ENCODE results near the gene JADE3. TPM values are rescaled to one million over a fixed set of nuclear protein-coding genes. Genes with fewer than 3 reads are reported as not detected.

Gene JADE3
- polyA plus RNA-seq, 3 donors = 23.0 to 27.2 (median 24.3) TPM

DNA sequence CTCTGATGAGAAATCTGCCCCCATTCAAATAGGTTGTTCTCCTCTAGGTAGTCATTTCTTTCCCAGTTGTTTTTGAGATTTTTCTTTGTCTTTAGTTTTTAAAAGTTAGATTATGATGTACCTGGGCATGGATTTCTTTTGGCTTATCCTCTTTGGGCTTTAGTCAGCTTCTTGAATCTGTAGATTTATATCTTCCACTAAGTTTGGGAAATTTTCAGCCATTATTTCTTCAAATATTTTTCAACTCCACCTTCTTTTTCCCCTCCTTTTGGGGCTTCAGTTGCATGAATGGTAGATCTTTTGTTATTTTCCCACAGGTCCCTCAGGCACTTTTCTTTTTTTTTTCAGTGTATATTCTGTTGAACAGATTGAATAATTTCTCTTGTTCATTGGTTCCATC is 77.3 kb downstream of the JADE3 start:
- no peak for DNase-seq

- no peak for DNase-seq
Measured at GRCh38 chrX:46991664-46992063, 79.4 kb downstream of the JADE3 start.

GRCh38 chrX:46992070-46992469 is 79.8 kb downstream of the JADE3 start:
- no peak for DNase-seq

DNA sequence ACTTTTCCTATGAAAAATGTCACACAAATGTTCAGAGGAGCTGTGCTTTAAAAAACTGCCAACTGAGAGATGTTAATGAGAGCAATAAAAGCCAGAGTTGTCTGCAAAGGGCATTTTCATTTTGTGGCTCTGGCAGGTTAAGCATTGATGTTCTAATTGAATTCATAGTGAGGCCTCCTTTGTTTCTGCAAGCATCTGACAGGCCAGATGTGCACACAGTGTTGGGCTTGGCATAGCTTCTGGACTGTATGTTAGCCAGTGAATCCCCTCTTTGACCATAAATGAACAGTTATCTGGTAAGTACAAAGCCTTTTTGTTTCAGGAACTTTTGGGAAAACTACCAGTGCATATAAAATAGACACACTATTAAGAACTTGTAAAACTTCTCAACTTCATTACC is 81.9 kb downstream of the JADE3 start:
- no peak for DNase-seq

GRCh38 chrX:47012131-47012530 is 99.9 kb downstream of the JADE3 start:
- DNase-seq = no peak

- DNase-seq = no peak
Measured at GRCh38 chrX:47026198-47026597, 114.0 kb downstream of the JADE3 start.

DNA sequence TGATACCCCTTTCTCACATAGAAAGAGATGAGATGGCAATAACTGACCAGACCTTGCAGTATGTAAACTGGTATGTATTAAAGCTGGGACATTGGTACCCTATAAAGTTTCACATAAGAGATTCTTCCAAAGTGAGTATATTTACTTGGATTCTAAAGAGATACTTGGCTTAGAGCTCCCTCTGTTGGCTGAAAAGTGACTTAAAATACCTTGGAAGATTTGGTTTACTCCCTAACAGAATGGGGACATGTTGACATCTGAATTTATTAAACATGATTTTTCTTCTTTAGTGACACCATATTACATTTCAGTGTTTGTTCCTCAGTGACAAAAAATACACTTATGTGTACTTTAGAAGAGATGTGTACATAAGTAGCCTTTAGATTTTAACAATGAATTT is 118.1 kb downstream of the JADE3 start:
- DNase-seq = peak; percentile 65

DNA sequence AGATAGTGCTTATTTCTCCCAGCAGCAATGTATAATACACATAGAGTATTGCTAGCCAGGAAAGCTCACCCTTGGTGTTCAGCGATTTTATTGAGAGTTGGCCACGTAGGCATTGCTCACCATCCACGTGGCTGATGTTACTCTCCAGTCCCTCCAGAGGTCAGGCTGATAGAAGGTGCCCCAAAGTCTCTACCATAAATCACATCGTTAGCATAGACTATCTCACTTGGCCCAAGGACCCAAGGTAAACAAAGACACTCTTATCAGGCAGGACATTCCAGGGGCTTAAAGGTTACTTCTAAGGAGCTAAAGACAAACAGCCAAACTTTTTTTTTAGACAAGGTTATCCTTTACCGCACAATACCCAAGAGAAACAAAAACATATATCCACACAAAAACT is 135.8 kb downstream of the JADE3 start:
- DNase-seq = no peak

- no peak for DNase-seq
Measured at GRCh38 chrX:47059142-47059874, 147.1 kb downstream of the JADE3 start.

DNA sequence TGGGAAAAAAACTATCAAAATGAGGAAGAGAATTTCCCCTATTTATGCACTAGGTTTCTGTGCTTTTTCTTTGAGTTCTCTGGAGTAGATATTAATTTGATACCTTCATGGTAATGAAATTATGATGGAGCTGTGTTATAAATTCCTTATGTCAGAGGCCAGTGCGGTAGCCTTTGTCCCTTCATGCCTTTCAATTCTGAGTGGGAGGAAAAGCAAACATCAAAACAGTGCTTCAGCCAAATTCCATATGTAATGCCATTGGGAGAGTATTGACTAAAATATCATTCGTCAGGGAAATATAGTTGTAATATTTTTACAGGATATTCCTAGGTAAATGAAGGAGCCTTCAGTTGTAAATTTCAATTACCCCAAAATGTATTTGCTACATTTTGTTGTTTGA is 148.5 kb downstream of the JADE3 start:
- DNase-seq = no peak

- no peak for DNase-seq
Measured at GRCh38 chrX:47061238-47061919, 149.2 kb downstream of the JADE3 start.

- no peak for DNase-seq
Measured at GRCh38 chrX:47063179-47063578, 151.0 kb downstream of the JADE3 start.

GRCh38 chrX:47068214-47068613 is 156.0 kb downstream of the JADE3 start:
- no peak for DNase-seq

- DNase-seq = no peak
Measured at GRCh38 chrX:47068720-47069119, 156.5 kb downstream of the JADE3 start.

- no peak for DNase-seq
Measured at GRCh38 chrX:47078129-47079043, 166.2 kb downstream of the JADE3 start, which contains the start of gene RGN. Gene RGN (plus strand): TSS chrX:47078443. CDS start chrX:47081145, 2,702 bp downstream.

DNA sequence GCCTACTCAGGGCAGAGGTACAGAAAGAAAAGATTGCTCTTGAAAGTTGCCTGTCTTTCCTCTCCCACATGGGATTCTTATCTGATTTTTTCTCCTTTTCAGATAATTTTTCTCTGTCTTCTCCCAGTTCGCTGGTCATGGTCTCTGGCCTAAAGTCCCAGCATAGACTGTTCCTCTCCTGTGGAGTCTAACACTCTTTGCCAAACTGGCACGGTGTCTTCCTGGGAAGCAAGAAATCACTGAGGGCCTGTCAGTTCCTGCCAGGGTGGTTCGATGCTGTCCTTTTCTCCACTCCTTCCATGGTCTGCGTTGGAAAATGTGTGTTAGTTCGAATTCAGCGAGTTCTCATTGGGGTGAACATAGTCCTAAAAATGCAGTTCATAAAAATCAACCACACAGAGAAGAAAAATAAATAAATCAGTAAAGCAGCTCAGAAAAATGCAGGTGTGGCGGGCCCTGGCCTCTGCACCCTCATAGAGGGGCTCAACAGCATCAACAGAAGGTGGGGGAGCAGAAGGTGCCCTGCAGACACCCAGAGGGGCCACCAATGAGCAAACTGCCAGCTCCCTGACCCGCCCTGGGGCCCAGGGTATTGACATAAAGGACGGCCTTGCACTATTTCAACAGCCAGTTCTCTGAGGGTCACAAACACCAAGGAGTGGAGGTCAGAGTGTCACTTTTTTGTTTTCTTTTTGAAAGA is 168.1 kb downstream of the JADE3 start:
- no peak for DNase-seq

DNA sequence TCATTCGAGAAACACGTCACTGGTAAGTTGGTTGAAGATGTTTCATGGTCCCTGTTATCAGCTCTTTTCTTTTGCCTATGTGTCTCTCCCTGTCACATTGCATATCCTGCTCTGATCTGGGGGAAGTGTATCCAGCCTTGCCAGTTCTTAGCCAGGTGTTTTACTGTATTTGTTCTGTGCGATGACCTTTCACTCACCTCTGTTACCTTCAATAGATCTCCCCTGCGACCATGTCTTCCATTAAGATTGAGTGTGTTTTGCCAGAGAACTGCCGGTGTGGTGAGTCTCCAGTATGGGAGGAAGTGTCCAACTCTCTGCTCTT is 168.7 kb downstream of the JADE3 start:
- no peak for DNase-seq

GRCh38 chrX:47091149-47091775 is 179.0 kb downstream of the JADE3 start:
- no peak for DNase-seq

DNA sequence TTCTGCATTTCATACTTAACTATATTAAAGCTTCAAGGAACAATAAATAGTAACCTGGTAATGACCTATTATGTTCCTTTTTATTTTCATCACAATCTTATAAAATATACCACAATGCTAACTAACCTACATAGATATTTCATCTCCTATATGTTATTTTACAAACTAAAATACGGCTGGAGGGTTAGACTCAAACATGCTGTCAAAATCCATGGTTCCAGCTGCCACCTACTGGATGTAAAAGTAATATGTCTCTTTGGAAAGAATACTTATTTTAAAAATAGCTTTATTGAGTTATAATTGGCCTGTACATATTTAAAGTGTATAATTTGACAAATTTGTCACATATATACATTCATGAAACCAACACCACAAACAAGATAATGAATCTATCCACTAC is 181.0 kb downstream of the JADE3 start:
- DNase-seq = no peak

DNA sequence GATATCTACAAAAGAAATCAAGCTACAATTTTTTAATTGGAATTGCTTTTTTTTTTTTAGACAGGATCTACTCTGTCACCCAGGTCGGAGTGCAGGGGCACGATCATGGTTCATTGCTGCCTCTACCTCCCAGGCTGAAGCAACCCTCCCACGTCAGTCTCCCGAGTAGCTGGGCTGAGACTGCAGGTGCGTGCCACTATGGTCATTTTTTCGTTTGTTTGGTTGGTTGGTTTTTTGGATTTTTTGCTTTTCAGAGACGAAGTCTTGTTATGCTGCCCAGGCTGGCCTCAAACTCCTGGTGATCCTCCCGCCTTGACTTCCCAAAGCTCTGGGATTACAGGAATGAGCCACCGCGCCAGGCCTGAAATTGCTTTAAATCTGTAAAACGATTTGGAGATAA is 181.6 kb downstream of the JADE3 start:
- no peak for DNase-seq

- no peak for DNase-seq
Measured at GRCh38 chrX:47097018-47097417, 184.8 kb downstream of the JADE3 start.

Data from renal pelvis (tissue), 4 donors.